VCaP (cell line): ENCODE results near the gene CPLANE1.

Experiments
- H3K27ac ChIP-seq: fragments of 450-650 bp; 2 replicates; pipeline ENCODE4 v1.5.1; 2017
- TF ChIP-seq, protein P1 (sequence below): fragments of 450-650 bp; conservative IDR thresholded peaks from 2 replicates; pipeline ENCODE4 v1.5.1; 2017; ENCODE audit warnings: mild to moderate bottlenecking, moderate library complexity

Gene CPLANE1

DNA sequence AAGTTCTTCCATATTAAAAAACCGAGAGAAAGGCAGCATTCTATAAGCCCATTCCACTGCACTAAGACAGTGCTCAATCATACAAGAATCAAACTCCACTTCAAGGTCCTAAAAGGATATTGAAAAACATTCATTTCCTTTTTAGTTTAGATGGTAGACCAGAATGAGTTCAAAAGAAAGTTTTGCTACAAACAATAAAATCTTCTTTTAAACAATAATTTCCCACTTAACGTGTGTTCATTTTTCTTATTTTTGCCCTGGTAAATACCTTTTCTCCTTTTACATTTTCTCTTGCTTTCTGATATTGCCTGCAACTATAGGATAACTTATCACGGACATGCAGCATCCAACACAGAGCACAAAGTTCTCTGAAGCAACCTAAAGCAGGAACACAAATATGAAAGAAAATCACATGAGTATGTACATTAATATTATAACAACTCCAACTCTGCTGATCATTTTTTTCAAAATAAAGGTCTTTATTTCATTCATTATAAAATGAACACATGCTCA is 61.7 kb downstream of the CPLANE1 start:
- no peak overlapping the region for H3K27ac ChIP-seq
- TF ChIP-seq, protein P1, sequence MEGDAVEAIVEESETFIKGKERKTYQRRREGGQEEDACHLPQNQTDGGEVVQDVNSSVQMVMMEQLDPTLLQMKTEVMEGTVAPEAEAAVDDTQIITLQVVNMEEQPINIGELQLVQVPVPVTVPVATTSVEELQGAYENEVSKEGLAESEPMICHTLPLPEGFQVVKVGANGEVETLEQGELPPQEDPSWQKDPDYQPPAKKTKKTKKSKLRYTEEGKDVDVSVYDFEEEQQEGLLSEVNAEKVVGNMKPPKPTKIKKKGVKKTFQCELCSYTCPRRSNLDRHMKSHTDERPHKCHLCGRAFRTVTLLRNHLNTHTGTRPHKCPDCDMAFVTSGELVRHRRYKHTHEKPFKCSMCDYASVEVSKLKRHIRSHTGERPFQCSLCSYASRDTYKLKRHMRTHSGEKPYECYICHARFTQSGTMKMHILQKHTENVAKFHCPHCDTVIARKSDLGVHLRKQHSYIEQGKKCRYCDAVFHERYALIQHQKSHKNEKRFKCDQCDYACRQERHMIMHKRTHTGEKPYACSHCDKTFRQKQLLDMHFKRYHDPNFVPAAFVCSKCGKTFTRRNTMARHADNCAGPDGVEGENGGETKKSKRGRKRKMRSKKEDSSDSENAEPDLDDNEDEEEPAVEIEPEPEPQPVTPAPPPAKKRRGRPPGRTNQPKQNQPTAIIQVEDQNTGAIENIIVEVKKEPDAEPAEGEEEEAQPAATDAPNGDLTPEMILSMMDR = no peak

DNA sequence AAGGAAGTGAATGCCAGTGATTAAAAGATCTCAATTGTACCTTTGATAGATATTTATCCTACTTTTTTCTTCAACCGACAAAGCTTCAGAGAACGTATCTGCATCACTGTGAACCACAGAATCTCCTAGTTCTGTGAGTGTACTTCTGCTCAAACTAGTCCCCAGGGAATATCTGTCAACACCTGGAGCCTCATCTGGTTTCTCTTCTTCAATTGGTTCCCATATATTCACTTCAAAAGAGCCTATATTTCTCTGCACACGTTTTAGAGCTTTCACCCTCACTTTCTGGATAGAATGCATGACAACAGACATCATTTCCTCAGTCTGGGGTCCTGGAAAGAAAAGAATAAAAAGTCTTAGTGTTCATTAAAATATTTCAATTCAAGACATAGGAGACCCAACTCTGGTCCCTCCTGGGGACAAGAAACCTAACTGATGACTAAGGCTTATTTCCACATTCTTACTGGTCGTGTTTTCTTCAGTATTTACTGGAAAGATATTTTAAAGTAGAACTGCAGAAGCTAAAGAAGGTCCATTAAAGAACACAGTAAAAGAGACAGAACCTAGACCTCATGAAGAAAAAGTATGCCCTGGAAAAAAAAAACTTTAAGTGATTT is 64.3 kb downstream of the CPLANE1 start:
- TF ChIP-seq, protein P1 = no peak
- H3K27ac ChIP-seq = no peak overlapping the region

DNA sequence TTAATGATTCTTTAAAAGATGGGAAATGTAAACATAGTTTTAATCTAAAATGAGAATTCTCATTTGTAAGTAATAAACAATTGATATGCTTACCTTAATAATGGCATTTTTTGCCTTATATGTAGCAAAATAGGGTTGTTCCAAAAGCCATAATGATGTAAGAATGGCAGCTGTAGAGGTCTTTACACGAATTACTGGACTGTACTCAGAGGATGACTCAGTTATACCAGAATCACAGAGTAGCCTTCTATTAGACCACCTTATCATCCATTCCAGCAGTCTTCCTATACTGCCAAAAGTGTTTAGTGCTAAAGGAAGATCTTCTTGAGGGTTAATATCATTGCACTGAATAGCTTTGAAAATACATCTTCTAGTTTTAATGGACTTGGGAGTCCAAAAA is 66.5 kb downstream of the CPLANE1 start:
- H3K27ac ChIP-seq = no peak overlapping the region
- TF ChIP-seq, protein P1 = no peak

- no peak overlapping the region for H3K27ac ChIP-seq
- TF ChIP-seq, protein P1 = no peak
Measured at GRCh38 chr5:37174928-37175327, 74.2 kb downstream of the CPLANE1 start.

DNA sequence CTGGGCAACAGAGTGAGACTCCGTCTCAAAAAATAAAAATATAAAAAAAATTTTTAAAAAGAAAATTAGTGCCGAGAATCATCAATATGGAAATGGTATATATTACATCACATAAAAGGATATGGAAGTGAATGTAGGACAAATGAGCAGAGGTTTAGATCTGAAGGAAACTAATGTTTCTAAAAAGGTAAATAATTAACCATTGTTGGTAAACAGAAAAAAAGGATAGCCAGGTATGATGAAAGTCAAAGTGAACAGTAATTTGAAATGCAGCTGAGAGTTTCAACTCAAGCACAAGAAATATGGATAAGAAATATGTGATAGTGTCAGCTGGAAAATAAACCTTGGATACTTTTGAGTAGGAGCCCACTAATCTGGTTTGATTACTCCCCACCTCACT is 76.2 kb downstream of the CPLANE1 start:
- no peak overlapping the region for H3K27ac ChIP-seq
- TF ChIP-seq, protein P1 = no peak

DNA sequence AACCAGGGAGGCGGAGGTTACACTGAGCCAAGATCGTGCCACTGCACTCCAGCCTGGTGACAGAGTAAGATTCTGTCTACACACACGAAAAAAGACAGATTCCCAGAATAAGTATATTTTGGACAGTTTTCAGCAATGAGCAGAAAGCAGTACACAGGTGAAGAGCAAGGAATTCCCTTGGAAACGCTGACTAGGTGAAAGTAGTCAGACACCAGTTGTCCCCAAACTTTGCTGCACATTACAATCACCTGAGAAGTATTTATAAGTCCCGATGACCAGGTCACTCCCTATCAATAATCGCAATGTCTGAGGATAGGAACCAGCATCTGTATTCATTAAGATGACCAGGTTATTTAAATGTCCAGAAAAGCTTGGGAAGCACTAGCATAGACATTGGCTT is 78.3 kb downstream of the CPLANE1 start:
- H3K27ac ChIP-seq = no peak overlapping the region
- TF ChIP-seq, protein P1 = no peak

DNA sequence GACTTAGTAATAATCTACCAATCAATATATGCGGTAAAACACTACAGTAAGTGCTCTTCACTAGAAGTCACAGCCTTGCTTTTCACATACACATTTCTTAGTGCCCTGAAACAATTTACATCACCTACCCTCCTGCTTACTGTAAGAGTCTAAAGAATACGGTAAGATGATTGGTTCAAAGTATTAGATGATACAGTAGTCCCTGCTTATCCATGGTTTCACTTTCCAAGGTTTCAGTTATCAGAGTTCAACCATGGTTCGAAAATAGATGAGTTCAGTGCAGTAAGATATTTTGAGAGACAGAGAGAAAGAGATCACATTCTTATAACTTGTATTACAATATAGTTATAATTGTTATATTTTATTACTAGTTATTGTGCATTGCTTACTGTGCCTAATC is 83.0 kb downstream of the CPLANE1 start:
- H3K27ac ChIP-seq = no peak overlapping the region
- TF ChIP-seq, protein P1 = no peak
